ENCODE results near the gene GRAMD1B.

The GRAMD1B gene

GRCh38 chr11:123527947-123528346 is 97.9 kb downstream of the GRAMD1B start:
- Histone ChIP-seq H3K9me2 (replicated peaks; ENCODE audit: control insufficient read depth, low read length) (no peaks in the 10 kb centered on the region), H3K4me1 (ENCODE audit: control insufficient read depth, low read length) (no peaks in the 10 kb centered on the region), H3K4me2 (ENCODE audit: low read length) (no peak overlapping the region), H3F3A (ENCODE audit: control insufficient read depth, insufficient read depth) (no peaks in the 10 kb centered on the region), H3K27me3 (ENCODE audit: control insufficient read depth, low read length) (no peaks in the 10 kb centered on the region), H3K36me3 (ENCODE audit: control insufficient read depth, low read length) (no peaks in the 10 kb centered on the region), H4K20me1 (ENCODE audit: control insufficient read depth, insufficient read depth, low read depth, low read length) (no peaks in the 10 kb centered on the region), H3K27ac (ENCODE audit: low read depth, low read length) (no peak overlapping the region), H3K9me3 (ENCODE audit: control insufficient read depth, insufficient read depth, low read length) (no peaks in the 10 kb centered on the region), H3K79me2 (ENCODE audit: control insufficient read depth, low read length) (no peaks in the 10 kb centered on the region), H3K4me3 (ENCODE audit: low read length) (no peak overlapping the region)
- TF ChIP-seq CTCF (IDR thresholded peaks at IDR 0.05; ENCODE audit: low read depth, low read length, poor library complexity, severe bottlenecking): no peak
- TF ChIP-seq EZH2phosphoT487 (IDR thresholded peaks at IDR 0.05; ENCODE audit: borderline replicate concordance, low read length): no peak

- Histone ChIP-seq H3K27ac (ENCODE audit: low read depth, low read length) (no peak overlapping the region), H3K4me3 (ENCODE audit: low read length) (no peak overlapping the region), H3K9me3 (ENCODE audit: control insufficient read depth, insufficient read depth, low read length) (no peaks in the 10 kb centered on the region)
Measured at GRCh38 chr11:123531325-123531724, 101.3 kb downstream of the GRAMD1B start.

DNA sequence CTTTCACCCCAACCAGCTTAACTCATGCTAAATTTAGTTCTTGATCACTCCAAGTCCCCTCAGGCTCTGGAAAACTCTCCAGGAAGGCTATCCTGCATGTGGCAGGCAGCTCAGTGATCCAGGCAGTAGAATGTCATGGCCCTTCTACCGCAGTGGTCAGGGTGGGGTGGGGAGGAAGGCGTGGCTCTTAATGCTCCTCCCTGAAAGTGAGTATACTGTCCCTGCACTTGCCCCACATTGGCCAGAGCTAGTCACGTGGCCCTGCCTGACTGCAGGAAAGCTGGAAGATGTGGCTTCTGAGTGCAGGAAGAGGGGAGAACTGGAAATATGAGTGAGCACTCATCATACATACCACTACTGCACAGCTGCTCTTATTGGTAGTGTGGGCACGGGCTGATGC is 102.1 kb downstream of the GRAMD1B start:
- Histone ChIP-seq H3K4me3 (ENCODE audit: low read length) (no peak overlapping the region), H4K20me1 (ENCODE audit: control insufficient read depth, insufficient read depth, low read depth, low read length) (no peaks in the 10 kb centered on the region), H3K36me3 (ENCODE audit: control insufficient read depth, low read length) (no peaks in the 10 kb centered on the region), H3K4me2 (ENCODE audit: low read length) (no peak overlapping the region), H3K9me3 (ENCODE audit: control insufficient read depth, insufficient read depth, low read length) (no peaks in the 10 kb centered on the region), H3K27me3 (ENCODE audit: control insufficient read depth, low read length) (no peaks in the 10 kb centered on the region), H3K4me1 (ENCODE audit: control insufficient read depth, low read length) (no peaks in the 10 kb centered on the region), H3K79me2 (ENCODE audit: control insufficient read depth, low read length) (no peaks in the 10 kb centered on the region), H3F3A (ENCODE audit: control insufficient read depth, insufficient read depth) (no peaks in the 10 kb centered on the region), H3K27ac (ENCODE audit: low read depth, low read length) (no peak overlapping the region), H3K9me2 (replicated peaks; ENCODE audit: control insufficient read depth, low read length) (no peaks in the 10 kb centered on the region)
- TF ChIP-seq CTCF (IDR thresholded peaks at IDR 0.05; ENCODE audit: low read depth, low read length, poor library complexity, severe bottlenecking) (no peak), EZH2phosphoT487 (IDR thresholded peaks at IDR 0.05; ENCODE audit: borderline replicate concordance, low read length) (no peak)

More at GRCh38 chr11:123531325-123531724, 101.3 kb downstream of the GRAMD1B start:
- Histone ChIP-seq H4K20me1 (ENCODE audit: control insufficient read depth, insufficient read depth, low read depth, low read length) (no peaks in the 10 kb centered on the region), H3K9me2 (replicated peaks; ENCODE audit: control insufficient read depth, low read length) (no peaks in the 10 kb centered on the region), H3K4me1 (ENCODE audit: control insufficient read depth, low read length) (no peaks in the 10 kb centered on the region), H3F3A (ENCODE audit: control insufficient read depth, insufficient read depth) (no peaks in the 10 kb centered on the region), H3K36me3 (ENCODE audit: control insufficient read depth, low read length) (no peaks in the 10 kb centered on the region), H3K27me3 (ENCODE audit: control insufficient read depth, low read length) (no peaks in the 10 kb centered on the region), H3K79me2 (ENCODE audit: control insufficient read depth, low read length) (no peaks in the 10 kb centered on the region), H3K4me2 (ENCODE audit: low read length) (no peak overlapping the region)
- TF ChIP-seq EZH2phosphoT487 (IDR thresholded peaks at IDR 0.05; ENCODE audit: borderline replicate concordance, low read length): no peak
- TF ChIP-seq CTCF (IDR thresholded peaks at IDR 0.05; ENCODE audit: low read depth, low read length, poor library complexity, severe bottlenecking): no peak

DNA sequence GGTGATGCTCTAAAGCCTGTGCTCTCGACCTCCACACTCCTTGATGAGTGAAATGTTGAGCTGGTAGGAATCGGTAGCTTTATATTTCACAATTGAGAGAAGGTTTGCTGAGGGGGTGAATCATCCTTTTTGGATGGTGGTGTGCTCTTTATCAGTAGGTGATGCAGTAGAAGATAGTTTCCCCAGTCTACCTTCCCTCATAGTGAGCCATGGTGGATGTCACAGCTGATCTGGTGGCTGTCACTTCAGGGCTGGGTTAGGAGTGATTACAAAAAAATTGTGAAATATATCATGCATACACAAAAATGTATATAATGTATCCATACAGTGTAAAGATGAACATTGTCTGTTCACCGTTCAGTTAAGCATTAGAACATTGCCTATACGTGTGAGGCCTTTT is 105.3 kb downstream of the GRAMD1B start:
- Histone ChIP-seq H4K20me1 (ENCODE audit: control insufficient read depth, insufficient read depth, low read depth, low read length) (no peaks in the 10 kb centered on the region), H3K27me3 (ENCODE audit: control insufficient read depth, low read length) (no peaks in the 10 kb centered on the region), H3K79me2 (ENCODE audit: control insufficient read depth, low read length) (no peaks in the 10 kb centered on the region), H3K27ac (ENCODE audit: low read depth, low read length) (no peak overlapping the region), H3K4me3 (ENCODE audit: low read length) (no peak overlapping the region), H3K4me1 (ENCODE audit: control insufficient read depth, low read length) (no peaks in the 10 kb centered on the region), H3K4me2 (ENCODE audit: low read length) (no peak overlapping the region), H3K9me3 (ENCODE audit: control insufficient read depth, insufficient read depth, low read length) (no peaks in the 10 kb centered on the region), H3K36me3 (ENCODE audit: control insufficient read depth, low read length) (no peaks in the 10 kb centered on the region), H3K9me2 (replicated peaks; ENCODE audit: control insufficient read depth, low read length) (no peaks in the 10 kb centered on the region), H3F3A (ENCODE audit: control insufficient read depth, insufficient read depth) (no peaks in the 10 kb centered on the region)
- TF ChIP-seq CTCF (IDR thresholded peaks at IDR 0.05; ENCODE audit: low read depth, low read length, poor library complexity, severe bottlenecking) (no peak), EZH2phosphoT487 (IDR thresholded peaks at IDR 0.05; ENCODE audit: borderline replicate concordance, low read length) (no peak)

Measured in DOHH2 (cell line).